Immature natural killer cell (primary cell): Measurements from ENCODE around the gene NUB1. TPM values are rescaled to one million over a fixed set of nuclear protein-coding genes. Genes with fewer than 3 reads are reported as not detected.

Experiments
- DNase-seq, 3 donors: peaks; one replicate each; pipeline ENCODE4 v3.0.0; 2022; ENCODE audit warnings: mixed read lengths in 1 of 3
- H3K27ac Mint-ChIP-seq, 6 donors: one replicate each; pipeline ENCODE4 v1.8.0; 2020; ENCODE audit warnings: mixed read lengths in 6 of 6, mild to moderate bottlenecking in 5 of 6, inconsistent platforms in 4 of 6, moderate library complexity in 3 of 6
- H3K27me3 Mint-ChIP-seq, 3 donors: one replicate each; pipeline ENCODE4 v1.8.0; 2020 to 2021; ENCODE audit warnings: low read depth in 3 of 3, mild to moderate bottlenecking in 3 of 3, mixed read lengths in 3 of 3, moderate library complexity in 3 of 3, inconsistent platforms in 1 of 3
- H3K36me3 Mint-ChIP-seq, 3 donors: one replicate each; pipeline ENCODE4 v1.8.0; 2020; ENCODE audit warnings: mixed read lengths in 3 of 3, inconsistent platforms in 2 of 3, mild to moderate bottlenecking in 2 of 3
- H3K4me1 Mint-ChIP-seq, 2 donors: one replicate each; pipeline ENCODE4 v1.8.0; 2020; ENCODE audit warnings: inconsistent platforms in 2 of 2, mild to moderate bottlenecking in 2 of 2, mixed read lengths in 2 of 2, moderate library complexity in 1 of 2
- H3K4me3 Mint-ChIP-seq, 5 donors: one replicate each; pipeline ENCODE4 v1.8.0; 2020; ENCODE audit warnings: mild to moderate bottlenecking in 5 of 5, mixed read lengths in 5 of 5, inconsistent platforms in 3 of 5, moderate library complexity in 3 of 5
- H3K9me3 Mint-ChIP-seq, 6 donors: one replicate each; pipeline ENCODE4 v1.8.0; 2020; ENCODE audit warnings: mild to moderate bottlenecking in 6 of 6, mixed read lengths in 6 of 6, inconsistent platforms in 4 of 6, moderate library complexity in 3 of 6
- polyA plus RNA-seq, 3 donors: library from polyadenylated mRNA; unstranded; fragments of 300-500 nt; fragmentation: Illumina TruSeq; gene quantifications; one replicate each; pipeline ENCODE4 v1.2.3, GENCODE V29; 2021

The NUB1 gene
- polyA plus RNA-seq, 3 donors from 2014 or later, result 49.8 to 85.4 (median 77.4) TPM

DNA sequence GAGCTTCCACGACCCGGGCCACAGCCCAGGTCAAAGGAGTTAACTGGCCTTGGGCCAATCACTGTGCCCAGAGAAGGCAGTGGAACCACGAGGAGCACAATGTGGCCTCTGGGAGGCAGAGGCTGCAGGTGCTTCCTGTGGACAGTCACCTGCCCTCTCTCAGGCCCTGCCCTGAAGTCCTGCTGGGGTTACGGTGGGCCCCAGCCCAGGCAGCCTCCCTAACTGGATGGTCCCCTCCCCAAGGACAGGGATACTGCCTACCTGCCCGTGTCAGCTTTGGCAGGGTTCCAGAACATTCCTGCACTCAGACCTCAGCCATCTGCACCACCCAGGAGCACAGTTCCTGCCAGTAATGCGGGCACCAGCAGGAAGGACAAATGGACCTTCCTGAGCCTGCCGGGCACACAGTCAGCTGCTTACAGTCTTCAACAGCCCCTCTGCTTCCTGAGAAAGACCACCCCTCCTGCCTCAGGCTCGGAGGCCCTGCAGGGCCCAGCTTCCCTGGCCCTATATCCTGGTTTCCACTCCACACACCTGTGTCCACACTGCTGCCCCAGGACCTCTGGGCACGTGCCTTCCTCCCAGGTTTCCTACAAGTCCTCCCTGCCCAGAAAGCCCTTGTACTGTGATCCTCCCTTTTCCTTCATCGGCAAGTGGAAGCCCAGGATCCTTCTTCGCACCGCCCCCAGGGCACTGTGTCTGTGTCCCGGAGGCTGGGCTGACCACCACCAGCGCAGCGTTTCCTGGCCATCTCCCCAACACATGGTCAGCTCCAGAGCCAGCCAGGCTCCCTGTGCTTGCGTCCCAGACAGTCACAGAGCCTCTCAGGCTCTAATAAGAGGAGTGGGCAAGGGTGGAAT lies 44.9 kb downstream of the NUB1 start:
- Mint-ChIP-seq H3K4me3 (no peak overlapping the region), H3K9me3 (no peaks in the 10 kb centered on the region), H3K27me3 (peaks cover 0 to 11% (median 3%) of the 10 kb centered on the region in 3 donors), H3K27ac (no peak overlapping the region), H3K36me3 (no peaks in the 10 kb centered on the region), H3K4me1 (peaks cover 7% of the 10 kb centered on the region in 2 donors)
- DNase-seq, result no peak

DNA sequence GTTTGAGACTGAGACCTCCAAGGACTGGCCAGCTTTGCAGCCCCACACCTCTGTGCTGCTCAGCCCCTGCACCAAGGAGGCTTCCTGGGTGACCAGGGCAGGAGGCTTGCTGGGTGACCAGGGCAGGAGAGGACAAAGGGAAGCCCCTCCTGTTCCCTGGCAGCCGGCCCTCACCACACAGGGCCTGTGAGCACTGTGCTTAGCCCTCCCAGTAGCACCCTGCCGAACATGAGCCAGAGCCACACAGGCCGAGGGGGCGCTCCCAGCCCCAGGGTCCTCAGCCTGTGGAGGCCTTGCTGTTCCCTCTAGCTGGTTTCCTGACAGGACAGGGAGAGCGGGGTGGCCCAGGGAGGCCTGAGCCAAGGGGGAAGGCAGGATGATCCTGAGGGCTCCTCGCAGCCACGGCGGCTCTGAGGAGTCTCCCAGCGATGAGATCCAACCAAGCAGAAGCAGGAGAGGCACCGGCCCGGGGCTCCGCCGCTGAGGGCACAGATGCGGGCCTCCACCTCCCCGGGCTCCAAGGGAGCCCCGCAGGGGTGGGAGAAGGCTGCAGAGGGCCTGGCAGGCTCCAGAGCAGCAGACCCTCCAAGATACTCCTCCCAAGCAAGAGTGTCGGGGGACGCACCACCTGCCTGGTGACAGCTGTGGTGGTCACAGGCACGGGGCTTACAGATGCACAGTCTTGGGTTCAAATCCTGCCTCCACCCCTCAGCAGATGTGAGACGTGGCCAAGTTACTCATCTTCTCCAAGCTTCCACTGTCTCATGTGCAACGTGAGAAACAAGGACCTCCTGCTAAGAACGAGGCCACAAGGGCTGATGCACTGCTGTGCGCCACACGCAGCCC lies 45.8 kb downstream of the NUB1 start:
- peaks cover 2 to 3% of the 10 kb centered on the region in 2 donors for H3K4me1 Mint-ChIP-seq
- no peak overlapping the region for H3K27ac Mint-ChIP-seq
- no peak overlapping the region for H3K4me3 Mint-ChIP-seq
- DNase-seq, result no peak
- peaks cover 0 to 11% (median 3%) of the 10 kb centered on the region in 3 donors for H3K27me3 Mint-ChIP-seq
- H3K36me3 Mint-ChIP-seq, result no peaks in the 10 kb centered on the region
- no peaks in the 10 kb centered on the region for H3K9me3 Mint-ChIP-seq

DNA sequence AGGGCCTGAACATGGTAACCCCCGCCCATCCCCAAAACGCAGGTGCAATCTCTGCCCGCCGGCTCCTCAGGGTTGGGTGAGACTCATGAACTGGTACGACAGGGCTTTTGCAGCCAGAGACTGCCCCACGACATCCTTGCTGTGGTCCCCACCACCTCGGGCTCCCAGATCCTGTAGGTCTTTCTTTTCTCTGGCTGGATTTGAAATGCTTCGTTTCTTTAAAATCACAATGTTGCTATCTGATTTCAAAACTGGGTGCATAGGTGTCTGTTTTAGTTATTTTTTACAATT lies 46.3 kb downstream of the NUB1 start:
- H3K4me1 Mint-ChIP-seq, result no peaks in the 10 kb centered on the region
- H3K36me3 Mint-ChIP-seq, result no peaks in the 10 kb centered on the region
- no peak for DNase-seq
- peaks cover 0 to 2% (median 0%) of the 10 kb centered on the region in 6 donors for H3K9me3 Mint-ChIP-seq
- peaks cover 0 to 11% (median 3%) of the 10 kb centered on the region in 3 donors for H3K27me3 Mint-ChIP-seq
- no peak overlapping the region for H3K4me3 Mint-ChIP-seq
- H3K27ac Mint-ChIP-seq, result no peak overlapping the region

- peaks cover 0 to 2% (median 0%) of the 10 kb centered on the region in 6 donors for H3K9me3 Mint-ChIP-seq
- H3K27me3 Mint-ChIP-seq, result peaks cover 0 to 9% (median 3%) of the 10 kb centered on the region in 3 donors
- H3K4me3 Mint-ChIP-seq, result no peak overlapping the region
- H3K27ac Mint-ChIP-seq, result no peak overlapping the region
- no peaks in the 10 kb centered on the region for H3K36me3 Mint-ChIP-seq
- no peak for DNase-seq
- no peaks in the 10 kb centered on the region for H3K4me1 Mint-ChIP-seq
Measured at GRCh38 chr7:151388430-151388829, 46.8 kb downstream of the NUB1 start.

DNA sequence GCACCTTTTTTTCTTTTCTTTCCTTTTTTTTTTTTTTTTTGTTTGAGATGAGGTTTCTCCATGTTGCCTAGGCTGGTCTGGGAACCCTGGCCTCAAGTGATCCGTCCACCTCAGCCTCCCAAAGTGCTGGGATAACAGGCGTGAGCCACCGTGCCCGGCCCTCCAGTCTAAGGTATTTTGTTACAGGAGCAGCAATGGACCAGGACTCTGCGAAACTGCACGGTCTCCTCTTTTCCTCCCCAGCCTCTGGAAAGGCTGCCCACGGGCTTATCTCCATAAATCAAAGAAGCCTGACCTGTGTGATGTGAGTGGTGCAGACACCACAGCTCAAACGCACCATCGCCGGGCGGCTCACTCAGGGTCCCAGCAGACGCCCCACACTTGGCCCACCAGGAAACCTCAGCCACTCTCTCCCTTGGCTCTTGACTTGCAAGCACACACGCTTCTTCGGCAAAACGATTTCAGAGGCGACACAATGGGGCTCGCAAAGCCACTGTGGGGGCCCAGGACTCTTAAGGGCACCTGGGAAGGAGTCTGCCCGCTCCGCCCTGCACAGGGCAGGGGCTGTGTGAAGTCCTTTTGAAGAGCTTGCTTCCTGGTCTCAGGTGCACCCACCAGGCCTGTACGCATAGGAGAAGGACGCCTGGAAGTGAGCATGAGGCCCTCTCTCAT lies 47.6 kb downstream of the NUB1 start:
- no peaks in the 10 kb centered on the region for H3K36me3 Mint-ChIP-seq
- peaks cover 0 to 5% (median 5%) of the 10 kb centered on the region in 3 donors for H3K27me3 Mint-ChIP-seq
- no peak for DNase-seq
- no peak overlapping the region for H3K4me3 Mint-ChIP-seq
- no peak overlapping the region for H3K27ac Mint-ChIP-seq
- H3K4me1 Mint-ChIP-seq, result no peaks in the 10 kb centered on the region
- H3K9me3 Mint-ChIP-seq, result peaks cover 0 to 2% (median 0%) of the 10 kb centered on the region in 6 donors

DNA sequence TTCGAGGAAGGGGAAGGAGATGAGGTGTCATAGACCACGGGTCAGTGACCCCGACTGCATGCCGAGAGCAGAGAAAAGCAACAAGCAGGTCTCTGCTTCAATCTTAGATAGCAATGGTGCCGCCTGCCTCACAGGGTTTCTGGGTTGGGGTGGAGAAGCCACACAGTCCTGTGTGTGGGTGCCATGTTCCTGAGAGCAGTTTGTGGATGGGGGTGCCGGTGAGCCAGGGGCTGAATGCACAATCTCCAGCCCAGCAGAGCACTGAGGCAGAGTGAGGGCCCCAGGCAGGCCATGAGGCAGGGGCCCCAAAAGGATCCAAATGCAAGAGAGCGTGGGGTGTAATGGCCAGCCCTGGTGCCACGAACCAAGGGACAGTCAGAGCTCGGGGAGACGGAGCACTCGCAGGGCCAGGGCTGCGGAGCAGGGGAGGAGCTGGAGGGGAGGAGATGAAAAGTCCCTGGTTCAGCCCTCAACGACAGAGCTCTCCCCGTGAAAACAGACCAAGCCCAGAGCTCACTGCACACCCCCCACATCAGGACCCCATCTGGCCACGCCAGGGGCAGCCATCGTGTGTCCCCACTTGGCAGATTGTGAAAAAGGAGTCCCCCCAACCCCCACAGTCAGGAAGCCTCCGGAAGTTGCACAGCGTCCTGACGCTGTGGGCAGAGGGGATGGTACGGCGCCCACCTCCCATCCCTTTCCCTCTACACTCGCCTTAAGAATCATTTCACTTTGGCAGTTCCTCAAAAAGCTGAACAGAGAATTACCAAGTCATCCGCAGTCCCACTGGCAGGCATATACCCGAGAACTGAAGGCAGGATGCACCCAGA lies 48.4 kb downstream of the NUB1 start:
- Mint-ChIP-seq H3K4me3 (no peak overlapping the region), H3K9me3 (peaks cover 0 to 2% (median 0%) of the 10 kb centered on the region in 6 donors), H3K4me1 (no peaks in the 10 kb centered on the region), H3K36me3 (no peaks in the 10 kb centered on the region), H3K27me3 (peaks cover 0 to 5% (median 5%) of the 10 kb centered on the region in 3 donors), H3K27ac (no peak overlapping the region)
- DNase-seq, result no peak

DNA sequence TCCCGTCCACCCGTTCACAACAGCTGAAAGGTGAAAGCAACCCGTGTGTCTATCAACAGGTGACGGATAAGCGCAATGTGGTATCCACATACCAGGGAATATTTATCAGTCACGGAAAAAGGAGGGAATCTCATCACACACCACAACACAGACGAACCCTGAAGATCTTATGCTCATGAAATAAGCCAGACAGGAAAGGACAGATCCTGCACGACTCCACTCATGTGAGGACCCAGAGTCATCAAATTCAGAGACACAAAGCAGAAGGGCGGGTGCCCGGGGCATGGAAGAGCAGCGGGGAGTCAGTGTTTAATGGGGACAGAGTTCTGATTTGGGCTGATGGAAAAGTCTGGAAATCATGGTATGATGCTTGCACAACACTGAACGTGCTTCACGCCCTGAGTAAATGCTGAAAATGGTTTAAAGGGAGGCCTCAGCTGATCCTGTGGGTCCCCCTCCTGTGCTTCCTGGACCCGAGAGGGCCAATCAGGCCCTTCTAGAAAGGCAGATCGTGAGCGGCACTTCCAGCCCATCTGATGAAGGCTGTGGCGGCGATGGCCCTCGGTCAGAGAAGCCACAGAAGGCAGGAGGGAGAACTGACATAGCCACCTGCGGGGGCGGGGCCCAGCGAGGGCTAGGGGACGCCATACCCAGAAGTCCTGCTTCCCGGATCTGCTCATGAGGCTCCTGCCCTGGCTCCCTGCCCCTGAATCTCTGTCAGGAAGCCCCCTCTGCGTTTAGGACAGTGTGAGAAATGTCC lies 49.2 kb downstream of the NUB1 start:
- Mint-ChIP-seq H3K27ac (no peak overlapping the region), H3K36me3 (no peaks in the 10 kb centered on the region), H3K4me3 (no peak overlapping the region), H3K27me3 (peaks cover 0 to 5% (median 5%) of the 10 kb centered on the region in 3 donors), H3K4me1 (no peaks in the 10 kb centered on the region), H3K9me3 (peaks cover 0 to 2% (median 0%) of the 10 kb centered on the region in 6 donors)
- no peak for DNase-seq

DNA sequence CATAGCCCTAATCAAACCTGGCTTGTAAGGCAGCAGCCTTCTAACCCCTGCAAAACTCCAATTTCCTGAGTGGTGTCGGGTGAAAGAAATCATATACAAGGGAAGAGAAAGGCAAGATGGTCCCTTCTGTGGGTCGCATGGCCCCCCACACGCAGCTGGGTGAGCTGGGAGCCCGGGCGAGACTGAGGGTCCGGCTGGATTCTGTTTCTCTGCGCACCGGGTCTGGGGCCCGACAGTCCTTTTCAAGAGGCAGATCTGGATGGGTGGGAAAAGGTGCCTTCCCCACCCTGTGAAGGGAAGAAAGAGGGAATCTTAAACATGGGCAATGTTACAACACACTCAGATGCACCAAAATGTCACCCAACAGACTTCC lies 49.7 kb downstream of the NUB1 start:
- Mint-ChIP-seq H3K4me3 (no peak overlapping the region), H3K9me3 (peaks cover 0 to 2% (median 0%) of the 10 kb centered on the region in 6 donors), H3K4me1 (no peaks in the 10 kb centered on the region), H3K27ac (no peak overlapping the region), H3K36me3 (no peaks in the 10 kb centered on the region), H3K27me3 (peaks cover 0 to 5% (median 5%) of the 10 kb centered on the region in 3 donors)
- no peak for DNase-seq

- DNase-seq, result no peak
- Mint-ChIP-seq H3K36me3 (no peaks in the 10 kb centered on the region), H3K27me3 (peaks cover 0 to 5% (median 5%) of the 10 kb centered on the region in 3 donors), H3K27ac (no peak overlapping the region), H3K9me3 (peaks cover 0 to 2% (median 0%) of the 10 kb centered on the region in 6 donors), H3K4me1 (no peaks in the 10 kb centered on the region), H3K4me3 (no peak overlapping the region)
Measured at GRCh38 chr7:151392002-151392401, 50.4 kb downstream of the NUB1 start.

GRCh38 chr7:151392426-151392825 lies 50.8 kb downstream of the NUB1 start:
- no peak for DNase-seq
- Mint-ChIP-seq H3K36me3 (no peaks in the 10 kb centered on the region), H3K4me3 (no peak overlapping the region), H3K27ac (no peak overlapping the region), H3K27me3 (peaks cover 0 to 5% (median 5%) of the 10 kb centered on the region in 3 donors), H3K9me3 (peaks cover 0 to 2% (median 0%) of the 10 kb centered on the region in 6 donors), H3K4me1 (peaks cover 0 to 1% of the 10 kb centered on the region in 2 donors)

GRCh38 chr7:151393031-151393977 lies 51.7 kb downstream of the NUB1 start:
- Mint-ChIP-seq H3K4me3 (no peak overlapping the region), H3K4me1 (peaks cover 0 to 1% of the 10 kb centered on the region in 2 donors), H3K36me3 (no peaks in the 10 kb centered on the region), H3K27me3 (peaks cover 0 to 5% (median 2%) of the 10 kb centered on the region in 3 donors), H3K27ac (no peak overlapping the region), H3K9me3 (peaks cover 0 to 2% (median 0%) of the 10 kb centered on the region in 6 donors)
- DNase-seq, result no peak
